Neutrophil (primary cell): ENCODE measurements around the gene NACC2.

ENCODE experiments used
- H3K27ac ChIP-seq: fragments of 200-600 bp; sonication (generic); 2 replicates; pipeline ENCODE4 v1.5.1; 2016; ENCODE audit warnings: mild to moderate bottlenecking, moderate library complexity
- H3K27me3 ChIP-seq: fragments of 200-600 bp; sonication (generic); 2 replicates; pipeline ENCODE4 v1.6.0; 2016; ENCODE audit warnings: mild to moderate bottlenecking
- H3K36me3 ChIP-seq: fragments of 200-600 bp; sonication (generic); 2 replicates; pipeline ENCODE4 v1.5.1; 2017
- H3K4me1 ChIP-seq, 2 experiments: fragments of 200-600 bp in 1 of 2; sonication (generic) in 1 of 2; 1 replicate in 1 of 2; 2 replicates in 1 of 2; pipeline versions ENCODE4 v1.5.1 to v1.6.1; 2013 to 2016; ENCODE audit warnings: low read depth in 1 of 2, low read length in 1 of 2, mild to moderate bottlenecking in 1 of 2, moderate library complexity in 1 of 2; ENCODE audit not compliant: control insufficient read depth in 1 of 2, insufficient read depth in 1 of 2
- H3K4me3 ChIP-seq, 2 experiments: fragments of 200-600 bp in 1 of 2; sonication (generic) in 1 of 2; 1 replicate in 1 of 2; 2 replicates in 1 of 2; pipeline ENCODE4 v1.5.1; 2013 to 2016; ENCODE audit warnings: low read depth in 1 of 2, low read length in 1 of 2, mild to moderate bottlenecking in 1 of 2, moderate library complexity in 1 of 2
- H3K9me3 ChIP-seq: fragments of 200-600 bp; sonication (generic); 2 replicates; pipeline ENCODE4 v1.5.1; 2016
- TF ChIP-seq, protein P1 (sequence below): fragments of 200-600 bp; sonication (generic); IDR thresholded peaks from 2 replicates; pipeline ENCODE4 v1.5.1; 2016; ENCODE audit warnings: antibody characterized with exemption

NACC2 gene

GRCh38 chr9:136088939-136089696, 6.0 kb downstream of the NACC2 start:
- TF ChIP-seq, protein P1, sequence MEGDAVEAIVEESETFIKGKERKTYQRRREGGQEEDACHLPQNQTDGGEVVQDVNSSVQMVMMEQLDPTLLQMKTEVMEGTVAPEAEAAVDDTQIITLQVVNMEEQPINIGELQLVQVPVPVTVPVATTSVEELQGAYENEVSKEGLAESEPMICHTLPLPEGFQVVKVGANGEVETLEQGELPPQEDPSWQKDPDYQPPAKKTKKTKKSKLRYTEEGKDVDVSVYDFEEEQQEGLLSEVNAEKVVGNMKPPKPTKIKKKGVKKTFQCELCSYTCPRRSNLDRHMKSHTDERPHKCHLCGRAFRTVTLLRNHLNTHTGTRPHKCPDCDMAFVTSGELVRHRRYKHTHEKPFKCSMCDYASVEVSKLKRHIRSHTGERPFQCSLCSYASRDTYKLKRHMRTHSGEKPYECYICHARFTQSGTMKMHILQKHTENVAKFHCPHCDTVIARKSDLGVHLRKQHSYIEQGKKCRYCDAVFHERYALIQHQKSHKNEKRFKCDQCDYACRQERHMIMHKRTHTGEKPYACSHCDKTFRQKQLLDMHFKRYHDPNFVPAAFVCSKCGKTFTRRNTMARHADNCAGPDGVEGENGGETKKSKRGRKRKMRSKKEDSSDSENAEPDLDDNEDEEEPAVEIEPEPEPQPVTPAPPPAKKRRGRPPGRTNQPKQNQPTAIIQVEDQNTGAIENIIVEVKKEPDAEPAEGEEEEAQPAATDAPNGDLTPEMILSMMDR = no peak
- Histone ChIP-seq H3K4me3 (peak overlapping the region; percentile 5 to 49), H3K27me3 (no peaks in the 10 kb centered on the region), H3K36me3 (peaks cover 1% of the 10 kb centered on the region), H3K4me1 (peaks cover 42 to 69% of the 10 kb centered on the region in 2 experiments), H3K27ac (peak overlapping the region; percentile 75), H3K9me3 (no peaks in the 10 kb centered on the region)

- Histone ChIP-seq H3K36me3 (peaks cover 7% of the 10 kb centered on the region), H3K4me1 (peaks cover 37 to 69% of the 10 kb centered on the region in 2 experiments), H3K27me3 (no peaks in the 10 kb centered on the region), H3K9me3 (no peaks in the 10 kb centered on the region), H3K4me3 (peak overlapping the region; percentile 5 to 49), H3K27ac (peak overlapping the region; percentile 75)
- TF ChIP-seq, protein P1 = no peak
Observed at GRCh38 chr9:136088481-136088938, 6.6 kb downstream of the NACC2 start.

DNA sequence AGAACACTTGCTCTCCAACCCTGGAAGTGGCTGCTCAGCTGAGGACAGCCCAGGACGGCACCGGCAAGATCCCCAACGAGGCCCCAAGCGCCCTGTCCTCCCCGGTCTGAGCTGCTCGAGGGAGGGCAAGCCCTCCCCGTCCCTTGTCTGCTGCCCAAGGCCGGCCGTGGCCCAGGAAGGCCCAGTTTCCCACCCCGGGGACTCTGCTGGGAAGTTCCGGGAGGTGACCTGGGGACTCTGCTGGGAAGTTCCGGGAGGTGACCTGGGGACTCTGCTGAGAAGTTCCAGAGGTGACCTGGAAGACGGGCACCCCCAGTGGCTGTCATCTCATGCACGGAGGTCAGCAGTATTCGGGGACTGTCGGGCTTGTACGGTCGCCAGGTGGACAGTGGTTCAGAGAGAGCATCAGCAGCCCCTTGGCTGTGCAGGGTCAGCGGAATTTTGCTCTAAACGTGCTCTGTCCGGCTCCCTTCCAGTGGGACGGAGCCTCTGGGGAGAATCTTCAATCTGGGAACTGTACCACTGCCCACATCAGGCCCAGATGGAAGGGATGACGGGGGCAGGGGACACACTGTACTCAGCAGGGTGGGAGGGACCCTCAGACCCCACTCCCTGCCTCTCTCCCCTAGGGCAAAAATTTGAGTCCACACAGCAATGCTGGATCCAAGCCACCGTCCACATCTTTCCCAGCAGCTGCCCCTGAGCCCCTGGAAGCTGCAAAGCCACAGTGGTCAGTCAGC, 7.2 kb downstream of the NACC2 start:
- Histone ChIP-seq H3K27ac (peak overlapping the region; percentile 75), H3K4me3 (no peak overlapping the region), H3K36me3 (peaks cover 13% of the 10 kb centered on the region), H3K27me3 (no peaks in the 10 kb centered on the region), H3K4me1 (peaks cover 31 to 63% of the 10 kb centered on the region in 2 experiments), H3K9me3 (no peaks in the 10 kb centered on the region)
- TF ChIP-seq, protein P1 = no peak

DNA sequence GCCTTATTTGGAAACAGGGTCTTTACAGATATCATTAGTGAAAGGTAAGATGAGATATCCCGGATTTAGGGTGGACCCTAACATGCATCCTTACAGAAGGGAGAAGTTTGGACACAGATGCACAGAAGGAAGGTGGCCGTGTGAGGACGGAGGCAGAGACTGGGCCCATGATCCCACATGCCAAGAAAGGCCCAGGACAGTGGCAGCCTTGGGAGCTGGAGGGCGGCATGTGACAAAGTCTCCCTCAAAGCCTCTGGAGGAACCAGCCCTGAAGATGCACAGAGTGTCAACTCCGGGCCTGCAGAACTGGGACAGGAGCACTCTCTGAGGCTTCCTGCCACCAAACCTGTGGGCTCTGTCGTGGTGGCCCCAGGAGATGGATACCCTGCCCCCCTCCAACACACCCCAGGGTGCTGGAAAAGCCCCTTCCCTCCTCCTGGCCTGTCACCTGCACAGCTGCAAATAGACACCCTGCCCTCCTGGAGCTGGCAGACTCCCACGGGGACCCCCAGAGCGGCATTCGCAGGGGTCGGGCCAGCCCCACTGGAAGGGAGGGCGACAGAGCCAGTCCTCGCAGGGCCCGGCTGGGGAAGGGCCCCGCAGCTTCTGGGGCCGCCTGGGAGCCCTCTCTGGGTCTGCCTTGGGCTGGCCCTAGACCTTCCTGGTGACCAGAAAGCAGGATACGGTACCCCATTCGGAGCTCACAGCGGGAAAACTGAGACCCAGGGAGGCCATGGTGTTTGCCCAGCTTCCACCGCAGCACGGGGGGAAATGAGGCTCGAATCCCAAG, 7.9 kb downstream of the NACC2 start:
- Histone ChIP-seq H3K9me3 (no peaks in the 10 kb centered on the region), H3K27me3 (no peaks in the 10 kb centered on the region), H3K36me3 (peaks cover 21% of the 10 kb centered on the region), H3K27ac (no peak overlapping the region), H3K4me1 (peaks cover 24 to 56% of the 10 kb centered on the region in 2 experiments), H3K4me3 (no peak overlapping the region)
- TF ChIP-seq, protein P1 = no peak

DNA sequence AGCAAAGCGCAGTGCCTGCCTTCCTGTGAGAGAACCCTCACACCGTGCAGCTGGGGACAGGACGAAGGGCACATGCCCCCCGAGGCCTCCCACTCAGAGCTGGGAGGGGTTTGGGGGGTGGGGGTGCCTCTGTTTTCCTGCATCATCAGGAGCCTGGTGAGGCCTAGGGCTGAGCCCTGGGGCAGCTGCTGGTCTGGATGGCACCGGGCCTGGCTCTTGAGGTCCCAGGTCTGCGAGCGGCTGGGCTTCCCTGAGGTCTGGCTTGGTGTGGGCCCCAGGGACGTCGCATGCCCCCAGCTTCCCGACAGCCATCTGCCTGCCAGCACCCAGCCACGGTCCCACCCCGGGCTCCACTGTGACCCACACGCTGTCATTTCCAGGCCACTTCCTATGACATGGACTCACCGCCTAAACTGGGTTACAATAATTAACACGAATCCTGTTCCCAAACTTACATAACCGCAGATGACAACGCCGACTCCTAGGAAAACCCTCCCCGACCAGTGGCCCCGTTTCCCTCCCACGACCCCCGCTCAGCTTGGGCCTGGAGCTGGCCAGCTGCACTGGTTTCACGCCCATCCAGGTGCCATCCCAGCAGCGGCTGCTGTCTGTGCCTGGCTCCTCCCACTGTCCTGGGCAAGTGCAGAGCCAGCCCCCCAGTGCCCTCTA, 8.7 kb downstream of the NACC2 start:
- Histone ChIP-seq H3K27ac (no peak overlapping the region), H3K36me3 (peaks cover 23% of the 10 kb centered on the region), H3K9me3 (no peaks in the 10 kb centered on the region), H3K4me1 (peaks cover 24 to 56% of the 10 kb centered on the region in 2 experiments), H3K27me3 (no peaks in the 10 kb centered on the region), H3K4me3 (no peak overlapping the region)
- TF ChIP-seq, protein P1 = no peak
